OCI-LY3 (cell line): ENCODE data around the gene CECR2.

Experiments used
- H2AFZ ChIP-seq: fragments of 200-600, 300-600 bp; shearing (Covaris generic); 2 replicates; pipeline ENCODE4 v1.6.0; 2014; ENCODE audit warnings: antibody characterized with exemption, low read depth, low read length
- H3K27ac ChIP-seq: fragments of 200-600, 300-600 bp; sonication (generic); 2 replicates; pipeline ENCODE4 v1.5.1; 2014; ENCODE audit warnings: mild to moderate bottlenecking, low read length, moderate library complexity, mixed read lengths
- H3K27me3 ChIP-seq: fragments of 200-600, 300-600 bp; sonication (generic); 2 replicates; pipeline ENCODE4 v1.6.1; 2014; ENCODE audit warnings: low read depth, low read length, mixed read lengths
- H3K36me3 ChIP-seq: fragments of 200-600, 300-600 bp; sonication (generic); replicated peaks from 2 replicates; pipeline ENCODE3; 2014; ENCODE audit warnings: low read depth, low read length, mixed read lengths
- H3K4me1 ChIP-seq: fragments of 300-600, 200-600 bp; sonication (generic); 2 replicates; pipeline ENCODE4 v1.6.1; 2014; ENCODE audit warnings: low read length, mixed read lengths
- H3K4me2 ChIP-seq: fragments of 200-600, 300-600 bp; sonication (generic); 2 replicates; pipeline ENCODE4 v1.6.1; 2014; ENCODE audit warnings: low read length, mixed read lengths
- H3K4me3 ChIP-seq: fragments of 300-600, 200-600 bp; sonication (generic); 2 replicates; pipeline ENCODE4 v1.5.1; 2014; ENCODE audit warnings: antibody characterized with exemption, mild to moderate bottlenecking, low read length, moderate library complexity
- H3K79me2 ChIP-seq: fragments of 300-600, 200-600 bp; shearing (Covaris generic); 2 replicates; pipeline ENCODE4 v1.6.1; 2014; ENCODE audit warnings: mild to moderate bottlenecking, low read length, mixed read lengths
- H3K9ac ChIP-seq: fragments of 300-600, 200-600 bp; shearing (Covaris generic); 2 replicates; pipeline ENCODE4 v1.6.0; 2014; ENCODE audit warnings: mild to moderate bottlenecking, low read length, moderate library complexity
- H3K9me3 ChIP-seq: fragments of 200-600, 300-600 bp; shearing (Covaris generic); 2 replicates; pipeline ENCODE4 v1.6.1; 2014; ENCODE audit warnings: low read length, mixed read lengths; ENCODE audit not compliant: insufficient read depth
- H4K20me1 ChIP-seq: fragments of 200-600, 300-600 bp; sonication (generic); 2 replicates; pipeline ENCODE4 v1.6.1; 2016; ENCODE audit warnings: low read length, mixed read lengths; ENCODE audit not compliant: insufficient read depth
- CTCF ChIP-seq: fragments of 200-600, 300-600 bp; sonication (generic); IDR thresholded peaks from 2 replicates; pipeline ENCODE4 v1.5.1; 2014; ENCODE audit warnings: antibody characterized with exemption, low read length, low read depth
- EZH2phosphoT487 ChIP-seq: fragments of 200-600 bp; shearing (Covaris generic); IDR thresholded peaks from 2 replicates; pipeline ENCODE4 v1.6.1; 2018; ENCODE audit warnings: antibody characterized with exemption, mixed run types, low read depth

Gene CECR2

GRCh38 chr22:17373855-17374254 lies 4.6 kb downstream of the CECR2 start:
- no peak overlapping the region for H3K27ac ChIP-seq
- H3K4me1 ChIP-seq = no peaks in the 10 kb centered on the region
- no peaks in the 10 kb centered on the region for H3K27me3 ChIP-seq
- H3K36me3 ChIP-seq = no peaks in the 10 kb centered on the region
- no peak overlapping the region for H3K4me2 ChIP-seq
- no peak overlapping the region for H3K4me3 ChIP-seq
- no peaks in the 10 kb centered on the region for H4K20me1 ChIP-seq
- H3K9ac ChIP-seq = no peak overlapping the region
- H2AFZ ChIP-seq = no peak overlapping the region
- TF ChIP-seq EZH2phosphoT487 (no peak), CTCF (no peak)
- no peaks in the 10 kb centered on the region for H3K79me2 ChIP-seq
- H3K9me3 ChIP-seq = no peaks in the 10 kb centered on the region

- Histone ChIP-seq H3K27me3 (no peaks in the 10 kb centered on the region), H3K9ac (no peak overlapping the region), H3K4me3 (no peak overlapping the region), H2AFZ (no peak overlapping the region), H3K4me2 (no peak overlapping the region), H3K79me2 (no peaks in the 10 kb centered on the region), H3K27ac (no peak overlapping the region), H4K20me1 (no peaks in the 10 kb centered on the region), H3K36me3 (no peaks in the 10 kb centered on the region), H3K4me1 (no peaks in the 10 kb centered on the region), H3K9me3 (no peaks in the 10 kb centered on the region)
- TF ChIP-seq CTCF (no peak), EZH2phosphoT487 (no peak)
Measured at GRCh38 chr22:17375914-17376614, 6.8 kb downstream of the CECR2 start.

- H2AFZ ChIP-seq = no peak overlapping the region
- H3K36me3 ChIP-seq = no peaks in the 10 kb centered on the region
- TF ChIP-seq CTCF = no peak
- no peak for TF ChIP-seq EZH2phosphoT487
- no peak overlapping the region for H3K9ac ChIP-seq
- no peak overlapping the region for H3K27ac ChIP-seq
- H3K4me1 ChIP-seq = no peaks in the 10 kb centered on the region
- H4K20me1 ChIP-seq = no peaks in the 10 kb centered on the region
- H3K79me2 ChIP-seq = no peaks in the 10 kb centered on the region
- H3K9me3 ChIP-seq = no peaks in the 10 kb centered on the region
- no peaks in the 10 kb centered on the region for H3K27me3 ChIP-seq
- H3K4me3 ChIP-seq = no peak overlapping the region
- H3K4me2 ChIP-seq = no peak overlapping the region
Measured at GRCh38 chr22:17376950-17377349, 7.7 kb downstream of the CECR2 start.

GRCh38 chr22:17379944-17380343 lies 10.7 kb downstream of the CECR2 start:
- TF ChIP-seq CTCF (no peak), EZH2phosphoT487 (no peak)
- Histone ChIP-seq H3K36me3 (no peaks in the 10 kb centered on the region), H3K27ac (no peak overlapping the region), H3K4me3 (no peak overlapping the region), H3K4me1 (no peaks in the 10 kb centered on the region), H3K9me3 (no peaks in the 10 kb centered on the region), H3K9ac (no peak overlapping the region), H3K4me2 (no peak overlapping the region), H3K27me3 (no peaks in the 10 kb centered on the region), H2AFZ (no peak overlapping the region), H3K79me2 (no peaks in the 10 kb centered on the region), H4K20me1 (no peaks in the 10 kb centered on the region)
